Body of pancreas (tissue), 4 donors: Measurements from ENCODE around the gene FGF14.

ENCODE experiments used
- POLR2A ChIP-seq, 3 donors: fragments of 450-650 bp; IDR thresholded peaks; one replicate each; pipeline ENCODE4 v1.6.1; 2016; ENCODE audit warnings: antibody characterized with exemption in 3 of 3, mild to moderate bottlenecking in 2 of 3
- TF ChIP-seq, protein P1 (sequence below), 7 experiments: fragments of 450-650 bp in 4 of 7; fragments of 200-600 bp in 3 of 7; sonication (generic) in 3 of 7; IDR thresholded peaks; one replicate each; pipeline ENCODE4 v1.5.1; 2016 to 2019; ENCODE audit warnings: antibody characterized with exemption in 7 of 7

- TF ChIP-seq POLR2A (IDR thresholded peaks at IDR 0.05) = no peak
- TF ChIP-seq, protein P1, sequence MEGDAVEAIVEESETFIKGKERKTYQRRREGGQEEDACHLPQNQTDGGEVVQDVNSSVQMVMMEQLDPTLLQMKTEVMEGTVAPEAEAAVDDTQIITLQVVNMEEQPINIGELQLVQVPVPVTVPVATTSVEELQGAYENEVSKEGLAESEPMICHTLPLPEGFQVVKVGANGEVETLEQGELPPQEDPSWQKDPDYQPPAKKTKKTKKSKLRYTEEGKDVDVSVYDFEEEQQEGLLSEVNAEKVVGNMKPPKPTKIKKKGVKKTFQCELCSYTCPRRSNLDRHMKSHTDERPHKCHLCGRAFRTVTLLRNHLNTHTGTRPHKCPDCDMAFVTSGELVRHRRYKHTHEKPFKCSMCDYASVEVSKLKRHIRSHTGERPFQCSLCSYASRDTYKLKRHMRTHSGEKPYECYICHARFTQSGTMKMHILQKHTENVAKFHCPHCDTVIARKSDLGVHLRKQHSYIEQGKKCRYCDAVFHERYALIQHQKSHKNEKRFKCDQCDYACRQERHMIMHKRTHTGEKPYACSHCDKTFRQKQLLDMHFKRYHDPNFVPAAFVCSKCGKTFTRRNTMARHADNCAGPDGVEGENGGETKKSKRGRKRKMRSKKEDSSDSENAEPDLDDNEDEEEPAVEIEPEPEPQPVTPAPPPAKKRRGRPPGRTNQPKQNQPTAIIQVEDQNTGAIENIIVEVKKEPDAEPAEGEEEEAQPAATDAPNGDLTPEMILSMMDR (IDR thresholded peaks at IDR 0.05) = no peak
Observed at GRCh38 chr13:101690871-101691270, 711.0 kb downstream of the FGF14 start.
